ENCODE measurements around the gene TMEM123.

DNA sequence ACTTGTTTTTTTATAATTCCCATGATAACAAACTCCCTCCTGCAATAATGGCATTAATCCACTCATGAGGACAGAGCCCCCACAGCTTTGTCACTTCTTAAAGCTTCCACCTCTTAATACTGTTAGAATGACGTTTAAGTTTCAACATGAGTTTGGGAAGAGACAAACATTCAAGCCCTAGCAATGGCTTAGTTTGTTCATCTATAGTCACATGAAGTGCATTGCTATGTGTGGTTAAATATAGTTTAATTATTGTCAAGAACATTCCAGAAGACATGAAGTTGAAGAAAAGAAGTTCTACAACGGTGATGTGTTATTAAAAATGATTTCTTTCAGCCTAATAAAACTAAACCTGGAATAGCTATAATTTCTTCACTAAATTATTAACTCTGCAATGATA, 47.4 kb upstream of the TMEM123 start:
- TF ChIP-seq, protein P1, sequence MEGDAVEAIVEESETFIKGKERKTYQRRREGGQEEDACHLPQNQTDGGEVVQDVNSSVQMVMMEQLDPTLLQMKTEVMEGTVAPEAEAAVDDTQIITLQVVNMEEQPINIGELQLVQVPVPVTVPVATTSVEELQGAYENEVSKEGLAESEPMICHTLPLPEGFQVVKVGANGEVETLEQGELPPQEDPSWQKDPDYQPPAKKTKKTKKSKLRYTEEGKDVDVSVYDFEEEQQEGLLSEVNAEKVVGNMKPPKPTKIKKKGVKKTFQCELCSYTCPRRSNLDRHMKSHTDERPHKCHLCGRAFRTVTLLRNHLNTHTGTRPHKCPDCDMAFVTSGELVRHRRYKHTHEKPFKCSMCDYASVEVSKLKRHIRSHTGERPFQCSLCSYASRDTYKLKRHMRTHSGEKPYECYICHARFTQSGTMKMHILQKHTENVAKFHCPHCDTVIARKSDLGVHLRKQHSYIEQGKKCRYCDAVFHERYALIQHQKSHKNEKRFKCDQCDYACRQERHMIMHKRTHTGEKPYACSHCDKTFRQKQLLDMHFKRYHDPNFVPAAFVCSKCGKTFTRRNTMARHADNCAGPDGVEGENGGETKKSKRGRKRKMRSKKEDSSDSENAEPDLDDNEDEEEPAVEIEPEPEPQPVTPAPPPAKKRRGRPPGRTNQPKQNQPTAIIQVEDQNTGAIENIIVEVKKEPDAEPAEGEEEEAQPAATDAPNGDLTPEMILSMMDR (IDR thresholded peaks at IDR 0.05) = no peak
- TF ChIP-seq POLR2A (IDR thresholded peaks at IDR 0.05) = no peak
- no peak for TF ChIP-seq POLR2AphosphoS5 (IDR thresholded peaks at IDR 0.05)
- TF ChIP-seq EP300 (IDR thresholded peaks at IDR 0.05) = no peak

All from suprapubic skin (tissue), 4 donors.